NCI-H146 (cell line): ENCODE results near the gene VSIG10L2.
A peak's percentile ranks its signal among the peaks of the same experiment; 100 is the strongest.

Experiments
- DNase-seq: peaks from one replicate; lab custom pipeline; 2025; lab: John Stamatoyannopoulos, UW

The VSIG10L2 gene

DNA sequence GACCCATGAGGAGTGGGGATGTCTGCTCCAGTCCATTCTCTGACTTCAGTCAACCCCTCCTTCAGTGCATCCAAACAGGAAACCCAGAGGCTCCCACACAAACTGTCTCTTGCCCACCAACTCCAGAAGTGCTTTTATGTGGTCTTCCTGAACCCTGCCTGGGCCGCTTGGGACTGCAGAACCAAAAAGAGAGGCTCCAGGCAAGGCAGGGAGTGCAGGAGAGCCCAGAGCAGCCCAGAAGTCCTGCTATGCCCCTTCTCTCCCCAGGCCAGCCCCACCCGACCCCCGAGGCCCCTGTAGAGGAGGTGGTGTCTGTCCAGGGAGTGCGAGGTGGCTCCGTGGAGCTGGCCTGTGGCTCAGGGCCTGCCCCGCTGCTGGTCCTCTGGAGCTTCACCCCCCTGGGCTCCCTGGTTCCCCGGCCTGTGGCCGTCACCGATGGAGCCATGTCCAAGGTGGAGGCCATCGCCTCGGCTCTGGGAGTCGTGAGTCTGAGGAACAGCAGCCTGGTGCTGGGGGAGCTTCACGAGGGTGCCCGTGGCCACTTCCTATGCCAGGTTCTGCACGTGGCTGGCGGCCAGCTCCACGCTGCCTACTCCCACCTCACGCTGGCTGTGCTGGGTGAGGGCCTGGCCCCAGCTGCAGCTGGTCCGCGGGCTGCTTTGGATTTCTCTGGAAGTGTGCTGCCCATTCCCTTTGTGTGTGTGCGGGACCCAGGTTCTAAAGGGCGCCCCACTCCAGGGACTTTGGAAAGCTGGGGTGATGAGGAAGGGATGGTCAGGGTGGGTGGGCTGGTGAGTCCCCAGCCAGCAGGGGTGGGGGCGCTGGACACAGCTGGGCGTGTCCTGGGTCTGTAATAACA, 1.8 kb downstream of the VSIG10L2 start:
- DNase-seq, result no peak

GRCh38 chr11:125948278-125949051, 2.6 kb downstream of the VSIG10L2 start:
- DNase-seq, result no peak

DNA sequence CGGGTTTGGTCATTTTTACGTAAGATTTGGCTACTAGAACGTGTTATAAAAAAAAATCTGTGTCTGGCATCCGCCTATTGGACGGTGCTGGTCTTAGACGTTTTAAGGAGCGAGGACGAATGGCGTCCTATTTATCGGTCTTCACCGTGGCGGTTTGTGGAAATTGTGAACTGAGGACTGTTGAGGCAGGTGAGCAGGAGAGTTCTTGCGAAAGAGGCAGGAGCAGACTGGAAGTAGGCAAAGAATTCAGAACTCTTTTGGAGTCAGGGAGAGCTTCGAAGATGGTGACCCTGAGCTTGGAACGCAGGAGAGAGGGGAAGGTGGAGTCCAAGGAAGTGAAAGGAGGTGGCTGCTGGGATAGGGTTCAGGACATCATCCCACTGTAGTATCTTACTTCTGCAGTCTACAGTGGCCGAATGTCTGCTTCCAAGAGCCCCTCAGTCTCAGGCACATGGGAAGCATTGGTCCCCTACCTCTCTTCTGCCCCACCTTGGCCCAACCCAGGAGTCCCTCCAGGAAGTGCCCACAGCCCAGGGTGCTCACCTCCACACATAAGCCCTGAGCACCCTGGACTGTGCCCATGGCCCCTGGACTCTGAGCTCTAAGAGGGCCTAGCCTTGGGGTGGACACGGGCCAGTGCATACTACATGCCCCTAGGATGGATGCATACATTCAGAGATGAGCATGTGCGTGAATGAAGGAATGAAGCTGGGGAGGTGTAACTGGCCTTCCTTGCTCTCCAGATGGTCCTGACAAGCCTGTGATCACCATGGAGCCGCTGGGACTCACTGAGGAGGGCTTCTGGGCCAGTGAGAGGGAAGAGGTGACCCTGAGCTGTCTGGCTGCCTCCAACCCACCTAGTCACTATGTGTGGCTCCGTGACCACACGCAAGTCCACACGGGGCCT, 3.7 kb downstream of the VSIG10L2 start:
- no peak for DNase-seq

DNA sequence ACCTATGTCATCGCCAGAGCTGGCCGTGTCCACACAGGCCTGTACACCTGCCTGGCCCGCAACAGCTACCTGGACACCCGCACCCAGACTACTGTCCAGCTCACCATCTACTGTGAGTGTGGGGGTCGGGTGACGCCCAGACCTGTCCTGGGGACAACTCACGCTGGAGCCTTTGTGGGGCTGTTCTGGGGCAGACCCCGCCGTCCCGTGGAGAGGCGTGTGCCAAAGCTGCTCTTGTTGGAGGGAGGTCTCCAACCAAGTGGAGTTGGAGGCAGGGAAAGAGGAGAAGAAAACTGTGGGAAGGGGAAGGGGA, 4.3 kb downstream of the VSIG10L2 start:
- no peak for DNase-seq

- DNase-seq, result no peak
Observed at GRCh38 chr11:125950696-125951651, 5.1 kb downstream of the VSIG10L2 start.

DNA sequence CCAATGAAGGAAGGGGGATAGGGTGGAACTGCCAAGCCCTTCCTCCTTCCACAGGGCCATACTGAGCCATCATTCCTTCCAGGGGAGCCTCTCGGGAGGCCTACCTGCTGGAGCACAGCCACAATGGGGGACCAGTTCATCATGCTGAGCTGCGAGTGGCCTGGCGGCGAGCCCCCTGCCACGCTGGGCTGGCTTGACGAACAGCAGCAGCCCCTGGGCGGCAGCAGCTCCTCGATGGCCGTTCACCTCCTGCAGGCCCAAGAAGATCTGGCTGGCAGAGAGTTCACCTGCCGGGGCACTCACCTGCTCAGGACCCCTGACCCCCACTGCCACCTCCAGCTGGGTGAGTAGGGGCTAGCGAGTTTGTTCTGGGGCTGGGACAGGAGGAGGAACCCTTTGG, 5.9 kb downstream of the VSIG10L2 start:
- no peak for DNase-seq

- no peak for DNase-seq
Observed at GRCh38 chr11:125952559-125952958, 6.7 kb downstream of the VSIG10L2 start.

DNA sequence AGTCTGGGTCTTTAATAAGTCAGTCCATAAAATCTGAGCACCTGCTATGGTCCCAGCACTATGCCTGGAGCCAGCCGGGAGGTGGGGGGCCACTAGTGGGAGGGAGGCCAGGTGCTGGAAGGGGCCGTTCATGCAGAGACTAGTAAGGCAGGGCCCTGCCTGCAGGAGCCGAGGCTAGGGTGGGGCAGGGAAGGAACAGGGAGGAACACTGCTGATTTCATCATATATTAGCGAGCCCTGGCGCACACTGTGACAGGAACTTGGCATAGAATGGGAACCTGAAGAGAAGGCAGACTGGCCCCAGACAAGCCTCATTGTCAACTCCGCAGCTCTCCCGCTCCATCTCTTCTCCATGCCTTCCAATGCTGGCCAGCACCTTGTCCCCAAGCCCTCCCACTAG, 7.1 kb downstream of the VSIG10L2 start:
- DNase-seq, result peak; percentile 4

GRCh38 chr11:125953401-125953935, 7.6 kb downstream of the VSIG10L2 start:
- DNase-seq, result no peak

DNA sequence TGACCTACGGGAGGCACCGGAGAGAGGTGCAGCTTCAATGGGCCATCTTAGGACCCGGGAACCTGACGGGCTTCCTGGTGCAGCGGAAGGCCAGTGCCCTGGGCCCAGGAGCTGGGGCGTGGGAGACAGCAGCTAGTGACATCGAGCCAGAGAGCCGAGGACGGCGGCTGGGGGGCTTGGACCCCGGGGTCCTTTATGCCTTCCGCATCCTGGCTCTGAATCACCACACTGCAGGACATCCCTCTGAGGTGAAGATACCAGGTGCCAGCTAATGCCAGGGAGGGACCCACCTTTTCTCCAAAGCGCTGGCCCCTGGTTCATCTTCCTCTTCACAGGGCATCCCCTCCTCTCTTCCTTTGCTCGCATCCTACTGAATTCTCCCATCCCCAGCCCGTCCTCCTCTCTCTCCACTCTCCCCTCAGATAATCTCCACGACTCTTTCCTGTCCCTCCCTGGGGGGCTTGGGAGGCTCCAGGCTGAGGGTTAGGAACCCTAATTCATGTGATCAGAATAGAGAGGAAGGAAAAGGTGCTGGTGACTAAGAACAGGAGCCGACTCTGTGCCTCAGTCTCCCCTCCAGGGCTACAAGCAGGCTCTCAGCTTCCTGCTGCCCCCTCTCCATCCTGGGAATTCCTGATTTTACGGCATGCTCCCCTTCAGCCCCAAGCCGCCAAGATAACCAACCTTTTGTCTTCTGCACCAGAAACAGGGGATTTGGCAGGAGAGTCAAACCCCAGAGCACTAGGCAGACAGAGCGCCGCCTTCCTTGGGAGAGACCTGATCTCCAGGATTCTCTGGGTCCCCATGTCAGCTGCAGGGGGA, 8.5 kb downstream of the VSIG10L2 start:
- no peak for DNase-seq

- DNase-seq, result no peak
Observed at GRCh38 chr11:125954945-125955640, 9.2 kb downstream of the VSIG10L2 start.

- DNase-seq, result no peak
Observed at GRCh38 chr11:125955856-125956255, 10.0 kb downstream of the VSIG10L2 start.

DNA sequence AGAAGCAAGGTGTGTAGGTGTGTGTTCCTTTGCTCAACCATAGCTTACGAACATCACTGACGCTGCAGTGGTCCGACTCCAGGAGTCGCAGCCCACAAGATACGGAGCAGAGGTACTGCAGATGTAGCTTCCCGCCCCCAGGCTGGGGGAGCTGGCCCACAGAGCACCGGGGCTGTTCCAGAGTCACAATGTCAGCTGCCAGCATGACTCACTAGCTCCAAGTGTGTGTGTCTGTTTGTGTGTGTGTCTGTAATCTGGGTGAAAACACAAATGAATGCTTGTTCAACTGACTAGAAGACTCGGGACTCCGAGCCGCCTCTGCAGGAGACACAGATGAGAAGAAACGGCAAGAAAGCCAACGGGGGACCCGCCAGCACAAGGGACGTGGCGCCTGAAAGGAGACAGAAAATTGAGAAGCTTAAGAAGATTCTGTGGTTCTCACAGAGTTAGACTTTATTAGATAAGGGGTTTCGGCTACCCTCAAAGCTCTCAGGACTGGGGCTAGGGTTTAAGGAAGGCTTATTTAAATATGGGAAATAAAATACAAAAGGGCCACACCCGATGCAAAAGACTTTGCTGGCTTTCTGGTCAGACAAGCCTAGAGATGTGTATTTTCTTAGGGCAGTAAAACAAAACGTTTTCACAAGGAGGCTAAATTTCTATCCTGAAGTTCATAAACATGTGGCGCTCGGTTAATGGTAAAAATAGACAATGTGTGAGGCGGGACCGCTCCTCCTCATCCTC, 10.7 kb downstream of the VSIG10L2 start:
- DNase-seq, result no peak

DNA sequence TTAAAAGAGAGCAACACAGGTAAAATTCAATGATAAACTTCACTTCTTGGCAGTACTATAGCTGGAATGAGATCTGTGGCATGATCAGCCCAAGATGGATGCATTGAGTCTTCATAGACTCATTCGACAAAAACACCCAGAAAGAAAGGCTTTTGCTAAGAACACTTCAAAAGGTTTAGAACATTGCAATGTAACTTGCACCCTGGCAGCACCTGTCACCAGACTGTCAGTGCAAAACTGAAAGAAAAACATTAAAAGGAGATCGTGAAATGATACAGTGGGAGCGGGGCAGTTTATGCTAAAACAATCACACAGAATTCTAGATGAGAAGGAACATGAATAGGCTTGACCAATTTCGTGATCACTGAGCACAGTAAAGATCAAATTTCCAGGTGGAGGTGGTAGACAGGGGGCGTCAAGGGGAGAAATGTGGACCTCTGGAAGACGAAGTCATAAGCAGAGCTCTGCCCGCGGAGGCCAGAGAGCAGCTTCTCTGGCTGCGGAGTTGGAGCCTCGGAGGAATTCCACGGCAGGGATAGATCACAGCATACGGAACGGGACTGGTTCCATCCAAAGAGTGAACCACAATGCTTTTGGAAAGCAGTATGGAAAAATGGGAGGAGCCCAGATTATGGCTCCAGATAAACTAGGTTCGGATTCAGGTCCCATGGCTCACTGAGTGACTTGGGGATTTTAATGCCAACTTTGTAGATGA, 11.9 kb downstream of the VSIG10L2 start:
- DNase-seq, result no peak

DNA sequence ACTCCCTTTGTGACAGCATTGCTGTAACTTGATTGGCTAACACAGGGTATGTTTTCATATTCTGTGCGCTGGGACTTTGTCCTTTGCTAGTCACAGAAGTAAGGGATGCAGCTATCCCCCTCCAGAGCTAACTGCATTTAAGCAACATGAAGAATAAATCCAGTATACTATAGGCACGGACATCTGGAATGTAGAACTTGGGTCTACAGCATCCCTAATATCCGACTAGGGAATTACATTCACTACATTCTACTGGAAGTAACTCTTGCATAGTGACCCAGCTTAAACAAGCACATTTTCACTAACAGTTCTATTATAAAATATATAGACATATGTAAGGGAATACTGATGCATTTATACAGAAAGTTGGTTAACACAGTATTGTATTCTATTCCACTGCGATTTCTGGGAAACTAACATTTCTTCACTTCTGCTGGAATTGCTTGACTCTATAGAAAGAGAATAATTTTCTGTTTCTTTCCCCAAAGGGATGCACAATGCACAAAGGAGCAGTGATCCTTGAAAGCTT, 13.1 kb downstream of the VSIG10L2 start:
- no peak for DNase-seq

- no peak for DNase-seq
Observed at GRCh38 chr11:125959511-125959910, 13.7 kb downstream of the VSIG10L2 start.

- no peak for DNase-seq
Observed at GRCh38 chr11:125959931-125960330, 14.1 kb downstream of the VSIG10L2 start.

GRCh38 chr11:125960771-125961170, 14.9 kb downstream of the VSIG10L2 start:
- no peak for DNase-seq
